PC-3 (cell line): ENCODE data around the gene CPT1A. TPM values are rescaled to one million over a fixed set of nuclear protein-coding genes. Genes with fewer than 3 reads are reported as not detected.

Source experiments
- ATAC-seq: fragments of 200-7000 bp; cut with Tn5 transposase; 2 replicates; pipeline ENCODE4 v1.9.1; 2020; ENCODE audit warnings: mild to moderate bottlenecking, moderate library complexity
- BruUV-seq: library from RNA; stranded (reverse); fragments of 400-500 nt; replicated peaks from 2 replicates; lab custom pipeline; 2021; lab: Mats Ljungman, UMichigan
- CTCF ChIA-PET: fragments of 300-600 bp; sonication (Branson Sonifier 250); formaldehyde crosslinking; loops from one replicate; lab custom pipeline; 2022; ENCODE audit warnings: antibody characterized with exemption; lab: Charles Lee
- POLR2A ChIA-PET: fragments of 300-600 bp; sonication (Branson Sonifier 250); formaldehyde crosslinking; loops from one replicate; lab custom pipeline; 2022; ENCODE audit warnings: antibody characterized with exemption; ENCODE audit not compliant: unreplicated experiment; lab: Charles Lee
- DNase-seq: peaks from one replicate; pipeline ENCODE4 v3.0.0-alpha.2; 2015
- H2AFZ ChIP-seq: fragments of 300-600 bp; sonication (generic); 2 replicates; pipeline ENCODE4 v1.6.0; 2016; ENCODE audit warnings: antibody characterized with exemption, low read length
- H3F3A ChIP-seq: fragments of 300-600 bp; sonication (generic); one replicate; pipeline ENCODE4 v1.6.0; 2017; ENCODE audit warnings: antibody characterized with exemption, low read length, control low read depth, mild to moderate bottlenecking; ENCODE audit not compliant: unreplicated experiment
- H3K27ac ChIP-seq: fragments of 300-600 bp; sonication (generic); 2 replicates; pipeline ENCODE4 v1.5.1; 2016; ENCODE audit warnings: mild to moderate bottlenecking, low read length
- H3K27me3 ChIP-seq: fragments of 300-600 bp; sonication (generic); 2 replicates; pipeline ENCODE4 v1.6.1; 2016; ENCODE audit warnings: low read length, mixed read lengths
- H3K36me3 ChIP-seq: fragments of 300-600 bp; sonication (generic); 2 replicates; pipeline ENCODE4 v1.6.1; 2016; ENCODE audit warnings: low read depth, mixed run types, low read length, mixed read lengths
- H3K4me1 ChIP-seq: fragments of 300-600 bp; sonication (generic); 2 replicates; pipeline ENCODE4 v1.5.1; 2016; ENCODE audit warnings: low read length; ENCODE audit not compliant: insufficient read depth
- H3K4me2 ChIP-seq: fragments of 300-600 bp; sonication (generic); 2 replicates; pipeline ENCODE4 v1.6.0; 2016; ENCODE audit warnings: low read length
- H3K4me3 ChIP-seq: fragments of 300-600 bp; sonication (generic); 2 replicates; pipeline ENCODE4 v1.5.1; 2016; ENCODE audit warnings: mild to moderate bottlenecking, low read length, mixed read lengths
- H3K79me2 ChIP-seq: fragments of 300-600 bp; sonication (generic); 2 replicates; pipeline ENCODE4 v1.6.1; 2017; ENCODE audit warnings: low read length, mixed read lengths
- H3K9ac ChIP-seq: fragments of 300-600 bp; sonication (generic); 2 replicates; pipeline ENCODE4 v1.6.0; 2016; ENCODE audit warnings: mild to moderate bottlenecking, low read length
- H3K9me2 ChIP-seq: fragments of 300-600 bp; sonication (generic); replicated peaks from 2 replicates; pipeline ENCODE4 v1.6.1; 2016; ENCODE audit warnings: mixed run types, low read length, mixed read lengths
- H3K9me3 ChIP-seq: fragments of 300-600 bp; sonication (generic); 2 replicates; pipeline ENCODE4 v1.6.1; 2016; ENCODE audit warnings: low read length, mixed read lengths
- H4K20me1 ChIP-seq: fragments of 300-600 bp; sonication (generic); 2 replicates; pipeline ENCODE4 v1.6.1; 2016; ENCODE audit warnings: low read length, mixed read lengths
- EZH2 ChIP-seq: fragments of 300-600 bp; sonication (generic); IDR thresholded peaks from one replicate; pipeline ENCODE4 v1.6.1; 2017; ENCODE audit warnings: antibody characterized with exemption, mild to moderate bottlenecking, low read length; ENCODE audit not compliant: unreplicated experiment
- EZH2phosphoT487 ChIP-seq: fragments of 300-600 bp; sonication (generic); IDR thresholded peaks from 2 replicates; pipeline ENCODE4 v1.6.1; 2018; ENCODE audit warnings: mild to moderate bottlenecking, antibody characterized with exemption, low read length, borderline replicate concordance
- intact Hi-C: fragments of 100-400 bp; cut with micrococcal nuclease; formaldehyde crosslinking; loops from 2 replicates; pipeline ENCODE4 v1.9.0; 2023
- total RNA-seq: library from RNA; depleted of rRNA; stranded (reverse); fragments of >200 nt; gene quantifications from 2 replicates; pipeline ENCODE4 v1.2.3, GENCODE V29; 2014
- TF ChIP-seq, protein P1 (sequence below): fragments of 300-600 bp; sonication (generic); conservative IDR thresholded peaks from 2 replicates; pipeline ENCODE4 v1.5.1; 2017; ENCODE audit warnings: antibody characterized with exemption, low read depth, mild to moderate bottlenecking, low read length

The CPT1A gene
- total RNA-seq, 1 experiment from 2014 or later = 38.1 TPM

DNA sequence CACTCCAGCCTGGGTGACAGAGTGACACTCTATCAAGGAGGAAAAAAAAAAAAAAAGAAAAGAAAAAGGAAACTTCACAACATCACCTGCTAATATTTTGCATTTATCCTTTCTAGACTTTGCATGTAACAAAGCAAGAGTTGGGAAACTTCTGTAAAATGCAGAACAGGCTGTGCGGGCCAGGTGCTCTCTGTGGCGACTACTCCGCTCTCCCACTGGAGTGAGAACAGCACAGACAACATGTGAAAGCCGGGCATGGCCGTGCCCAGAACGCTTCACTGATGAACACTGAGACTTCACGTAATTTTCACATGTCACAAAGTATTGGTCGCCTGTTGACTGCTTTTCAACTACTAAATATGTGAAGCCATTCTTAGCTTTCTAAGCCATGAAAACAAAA lies 74.9 kb downstream of the CPT1A start:
- H3K9ac ChIP-seq = no peak overlapping the region
- intact Hi-C loops = no loop called here
- H3K9me3 ChIP-seq = no peaks in the 10 kb centered on the region
- no peaks in the 10 kb centered on the region for H3K27me3 ChIP-seq
- no peaks in the 10 kb centered on the region for H4K20me1 ChIP-seq
- H3K9me2 ChIP-seq = no peaks in the 10 kb centered on the region
- peaks cover 24% of the 10 kb centered on the region; the same call in 1 of the 2 replicates for H3K36me3 ChIP-seq
- H3K4me2 ChIP-seq = no peak overlapping the region
- BruUV-seq = no TSS peak
- no peak overlapping the region for H3K4me3 ChIP-seq
- H3K4me1 ChIP-seq = no peaks in the 10 kb centered on the region
- CTCF ChIA-PET = no interaction called here
- no peaks in the 10 kb centered on the region for H3K79me2 ChIP-seq
- DNase-seq (no peak), ATAC-seq (no peak)
- H2AFZ ChIP-seq = no peak overlapping the region
- POLR2A ChIA-PET = no interaction called here
- H3K27ac ChIP-seq = no peak overlapping the region
- TF ChIP-seq EZH2phosphoT487 (no peak), EZH2 (no peak)
- TF ChIP-seq, protein P1, sequence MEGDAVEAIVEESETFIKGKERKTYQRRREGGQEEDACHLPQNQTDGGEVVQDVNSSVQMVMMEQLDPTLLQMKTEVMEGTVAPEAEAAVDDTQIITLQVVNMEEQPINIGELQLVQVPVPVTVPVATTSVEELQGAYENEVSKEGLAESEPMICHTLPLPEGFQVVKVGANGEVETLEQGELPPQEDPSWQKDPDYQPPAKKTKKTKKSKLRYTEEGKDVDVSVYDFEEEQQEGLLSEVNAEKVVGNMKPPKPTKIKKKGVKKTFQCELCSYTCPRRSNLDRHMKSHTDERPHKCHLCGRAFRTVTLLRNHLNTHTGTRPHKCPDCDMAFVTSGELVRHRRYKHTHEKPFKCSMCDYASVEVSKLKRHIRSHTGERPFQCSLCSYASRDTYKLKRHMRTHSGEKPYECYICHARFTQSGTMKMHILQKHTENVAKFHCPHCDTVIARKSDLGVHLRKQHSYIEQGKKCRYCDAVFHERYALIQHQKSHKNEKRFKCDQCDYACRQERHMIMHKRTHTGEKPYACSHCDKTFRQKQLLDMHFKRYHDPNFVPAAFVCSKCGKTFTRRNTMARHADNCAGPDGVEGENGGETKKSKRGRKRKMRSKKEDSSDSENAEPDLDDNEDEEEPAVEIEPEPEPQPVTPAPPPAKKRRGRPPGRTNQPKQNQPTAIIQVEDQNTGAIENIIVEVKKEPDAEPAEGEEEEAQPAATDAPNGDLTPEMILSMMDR = no peak
- no peaks in the 10 kb centered on the region for H3F3A ChIP-seq

DNA sequence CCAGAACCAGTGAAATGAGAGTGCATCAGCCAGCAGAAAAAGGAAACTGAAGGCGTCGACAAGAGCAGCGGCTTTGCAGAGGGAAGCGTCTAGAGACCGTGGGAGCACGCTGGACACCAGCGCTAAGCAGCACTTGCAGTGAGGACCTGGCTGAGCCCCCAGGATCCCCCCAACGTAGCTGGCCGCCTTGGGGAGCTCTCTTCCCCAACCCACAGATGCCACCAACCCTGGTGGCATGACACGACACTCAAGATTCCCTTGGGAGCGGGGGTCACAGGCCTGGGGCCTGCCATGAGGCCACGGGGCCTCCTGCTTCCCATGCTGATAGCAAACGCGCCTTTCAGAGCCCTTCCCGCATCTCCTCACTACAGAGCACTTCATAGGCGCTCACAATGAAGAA lies 77.0 kb downstream of the CPT1A start:
- no TSS peak for BruUV-seq

DNA sequence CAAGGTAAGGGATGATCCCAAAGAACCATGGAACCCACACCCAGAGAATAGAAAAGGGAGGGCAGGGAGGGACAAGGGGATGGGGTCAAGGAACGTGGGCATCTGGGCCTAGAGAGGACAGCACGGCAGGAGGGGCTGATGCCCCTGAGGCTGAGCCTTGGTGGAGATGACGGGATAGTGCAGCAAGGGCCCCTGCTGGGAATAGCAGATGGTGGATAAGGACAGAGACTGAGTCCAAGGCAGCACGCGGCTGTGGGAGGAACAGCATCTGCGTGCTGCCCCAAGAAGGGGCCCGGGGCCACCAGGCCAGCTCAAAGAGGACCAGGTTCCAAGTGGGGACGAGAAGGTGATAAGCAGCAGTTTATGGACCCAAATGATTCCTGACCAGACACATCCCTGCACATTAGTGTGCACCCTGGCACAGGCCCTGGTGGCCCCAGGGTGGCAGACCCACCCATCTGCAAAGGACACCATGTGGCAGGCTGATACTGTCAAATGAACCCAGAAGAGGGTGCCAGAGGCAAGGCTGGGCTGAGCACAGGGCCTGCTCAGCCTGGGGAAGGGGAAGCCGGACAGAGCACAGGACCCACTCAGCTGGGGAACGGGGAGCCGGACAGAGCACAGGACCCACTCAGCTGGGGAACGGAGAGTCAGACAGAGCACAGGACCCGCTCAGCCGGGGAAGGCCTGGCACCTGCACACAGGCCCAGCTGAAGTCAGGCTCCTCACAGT lies 77.6 kb downstream of the CPT1A start:
- Histone ChIP-seq H3K79me2 (no peaks in the 10 kb centered on the region), H3K36me3 (peaks cover 12% of the 10 kb centered on the region; the same call in 1 of the 2 replicates), H3K4me1 (no peaks in the 10 kb centered on the region), H3K9me3 (no peaks in the 10 kb centered on the region), H3K4me3 (no peak overlapping the region), H3K9me2 (no peaks in the 10 kb centered on the region), H3K4me2 (no peak overlapping the region), H3K27me3 (no peaks in the 10 kb centered on the region), H3K27ac (no peak overlapping the region), H2AFZ (no peak overlapping the region), H3F3A (no peaks in the 10 kb centered on the region), H3K9ac (no peak overlapping the region), H4K20me1 (no peaks in the 10 kb centered on the region)
- ChIA-PET POLR2A (no interaction called here), CTCF (interaction anchor here (0.6 kb wide), 1 partner anchor 81 kb away, joined by 3 read pairs; no protein-coding TSS in a partner anchor)
- ATAC-seq (no peak; the same call in 1 of the 2 replicates), DNase-seq (no peak)
- no TSS peak for BruUV-seq
- intact Hi-C loops = no loop called here
- TF ChIP-seq EZH2 = no peak
- TF ChIP-seq, protein P1 = 0 out of 2 replicates have a peak, but pooled peaks have one; percentile 11

More for the DNA sequence above, 77.0 kb downstream of the CPT1A start:
- Histone ChIP-seq H3K4me1 (no peaks in the 10 kb centered on the region), H3K27me3 (no peaks in the 10 kb centered on the region), H4K20me1 (no peaks in the 10 kb centered on the region), H3K36me3 (peaks cover 14% of the 10 kb centered on the region; the same call in 1 of the 2 replicates), H2AFZ (no peak overlapping the region), H3K4me3 (no peak overlapping the region), H3K9me3 (no peaks in the 10 kb centered on the region), H3K9me2 (no peaks in the 10 kb centered on the region), H3K4me2 (no peak overlapping the region), H3K9ac (no peak overlapping the region), H3F3A (no peaks in the 10 kb centered on the region), H3K27ac (no peak overlapping the region), H3K79me2 (no peaks in the 10 kb centered on the region)
- DNase-seq = no peak
- intact Hi-C loops = no loop called here
- ATAC-seq = no peak
- no peak for TF ChIP-seq EZH2phosphoT487
- CTCF ChIA-PET = no interaction called here
- POLR2A ChIA-PET = no interaction called here
